Upper lobe of left lung (tissue), 6 donors: ENCODE measurements around the gene UBE3A. TPM values are rescaled to one million over a fixed set of nuclear protein-coding genes. Genes with fewer than 3 reads are reported as not detected.
A peak's percentile ranks its signal among the peaks of the same experiment; 100 is the strongest.

Experiments
- ATAC-seq, 2 donors: fragments of 200-7000 bp; cut with Tn5 transposase; one replicate each; pipeline ENCODE4 v1.9.1; 2022; ENCODE audit warnings: mild to moderate bottlenecking in 2 of 2, moderate library complexity in 2 of 2; ENCODE audit not compliant: low FRiP score in 2 of 2
- DNase-seq, 2 donors: peaks; one replicate each; pipeline ENCODE4 v3.0.0-alpha.2; 2019 to 2020
- H3K27ac ChIP-seq, 4 donors: fragments of 200-600 bp; sonication (generic); one replicate each; pipeline ENCODE4 v1.5.1; 2016 to 2019
- H3K27me3 ChIP-seq, 4 donors: fragments of 200-600 bp; sonication (generic); one replicate each; pipeline ENCODE4 v1.5.1; 2017 to 2019
- H3K36me3 ChIP-seq, 4 donors: fragments of 200-600 bp; sonication (generic); one replicate each; pipeline ENCODE4 v1.5.1; 2016 to 2019
- H3K4me1 ChIP-seq, 4 donors: fragments of 200-600 bp; sonication (generic); one replicate each; pipeline ENCODE4 v1.5.1; 2018 to 2019
- H3K4me3 ChIP-seq, 4 donors: fragments of 200-600 bp; sonication (generic); one replicate each; pipeline ENCODE4 v1.5.1; 2017 to 2019; ENCODE audit warnings: mild to moderate bottlenecking in 2 of 4, moderate library complexity in 1 of 4
- H3K9me3 ChIP-seq, 4 donors: fragments of 200-600 bp; sonication (generic); one replicate each; pipeline ENCODE4 v1.5.1; 2018 to 2019
- CTCF ChIP-seq, 6 experiments: fragments of 450-650 bp in 4 of 6; fragments of 200-600 bp in 2 of 6; sonication (generic) in 2 of 6; IDR thresholded peaks; one replicate each; pipeline ENCODE4 v1.5.1; 2016 to 2019; ENCODE audit warnings: antibody characterized with exemption in 6 of 6
- EP300 ChIP-seq, 4 donors: sonication (generic); formaldehyde crosslinking; IDR thresholded peaks; one replicate each; pipeline ENCODE4 v1.5.1; 2017; ENCODE audit warnings: antibody characterized with exemption in 4 of 4, control low read depth in 2 of 4
- POLR2A ChIP-seq, 4 donors: fragments of 450-650 bp; IDR thresholded peaks; one replicate each; pipeline ENCODE4 v1.5.1; 2016 to 2017; ENCODE audit warnings: antibody characterized with exemption in 4 of 4, mild to moderate bottlenecking in 2 of 4
- POLR2AphosphoS5 ChIP-seq, 2 donors: sonication (generic); formaldehyde crosslinking; IDR thresholded peaks; one replicate each; pipeline ENCODE4 v1.5.1; 2017; ENCODE audit warnings: antibody characterized with exemption in 2 of 2
- WGBS, 2 donors: methylation state at CpG; one replicate each; pipeline ENCODE4 v1.1.5; 2017 to 2018; 5-methylcytosine and 5-hydroxymethylcytosine counted together
- total RNA-seq, 6 donors: library from RNA; depleted of rRNA in 4 of 6; stranded (reverse); fragments of >200 nt in 4 of 6; gene quantifications; one replicate each; pipeline versions ENCODE4 v1.1.0 to v1.2.1, GENCODE V29; 2016 to 2021
- donor health status: DM: no; HTN: no; CAD: no; lungs with moderate emphysema.
- donor health status: DM: no; HTN: yes; CAD: no; lungs with severe emphysema.

UBE3A gene
- total RNA-seq, 6 donors from 2014 or later = 32.3 to 136 (median 87.8) TPM

GRCh38 chr15:25397100-25397499 is 41.7 kb downstream of the UBE3A start:
- Histone ChIP-seq H3K27ac (no peak overlapping the region), H3K4me3 (no peak overlapping the region), H3K36me3 (peaks cover 0 to 5% (median 4%) of the 10 kb centered on the region in 4 donors), H3K27me3 (no peaks in the 10 kb centered on the region), H3K4me1 (peaks cover 0 to 17% (median 3%) of the 10 kb centered on the region in 4 donors), H3K9me3 (peaks cover 0 to 13% (median 7%) of the 10 kb centered on the region in 4 donors)
- no peak for DNase-seq
- no peak for ATAC-seq
- TF ChIP-seq POLR2AphosphoS5 (IDR thresholded peaks at IDR 0.05) (no peak), POLR2A (IDR thresholded peaks at IDR 0.05) (no peak), EP300 (IDR thresholded peaks at IDR 0.05) (no peak), CTCF (IDR thresholded peaks at IDR 0.05) (no peak)

GRCh38 chr15:25394898-25395297 is 43.9 kb downstream of the UBE3A start:
- Histone ChIP-seq H3K36me3 (no peaks in the 10 kb centered on the region), H3K4me1 (peaks cover 0 to 17% (median 3%) of the 10 kb centered on the region in 4 donors), H3K4me3 (no peak overlapping the region), H3K27me3 (no peaks in the 10 kb centered on the region), H3K27ac (no peak overlapping the region), H3K9me3 (peaks cover 0 to 3% (median 0%) of the 10 kb centered on the region in 4 donors)
- WGBS, 2 donors = 63 to 76% methylated on average over 2 of the region's 2 CpGs
- no peak for ATAC-seq
- DNase-seq = no peak
- TF ChIP-seq POLR2AphosphoS5 (IDR thresholded peaks at IDR 0.05) (no peak), EP300 (IDR thresholded peaks at IDR 0.05) (no peak), POLR2A (IDR thresholded peaks at IDR 0.05) (no peak), CTCF (IDR thresholded peaks at IDR 0.05) (no peak)

- no peak for TF ChIP-seq CTCF (IDR thresholded peaks at IDR 0.05)
- Histone ChIP-seq H3K27me3 (no peaks in the 10 kb centered on the region), H3K27ac (no peak overlapping the region), H3K4me1 (peaks cover 0 to 17% (median 3%) of the 10 kb centered on the region in 4 donors), H3K4me3 (no peak overlapping the region), H3K9me3 (peaks cover 0 to 3% (median 0%) of the 10 kb centered on the region in 4 donors), H3K36me3 (no peaks in the 10 kb centered on the region)
- DNase-seq (no peak), ATAC-seq (no peak)
- WGBS, 2 donors = 95 to 99% methylated on average over 3 of the region's 3 CpGs
Measured at GRCh38 chr15:25392806-25393205, 46.0 kb downstream of the UBE3A start.

GRCh38 chr15:25391971-25392721 is 46.7 kb downstream of the UBE3A start:
- H3K27ac ChIP-seq = no peak overlapping the region
- no peak overlapping the region for H3K4me3 ChIP-seq
- peaks cover 0 to 2% (median 0%) of the 10 kb centered on the region in 4 donors for H3K36me3 ChIP-seq
- ATAC-seq (peak in 1 of 2 donors; percentile 92), DNase-seq (no peak)
- peaks cover 0 to 3% (median 0%) of the 10 kb centered on the region in 4 donors for H3K9me3 ChIP-seq
- WGBS, 2 donors = 85 to 91% methylated on average over 4 of the region's 4 CpGs
- no peaks in the 10 kb centered on the region for H3K27me3 ChIP-seq
- peaks cover 0 to 17% (median 1%) of the 10 kb centered on the region in 4 donors for H3K4me1 ChIP-seq
- TF ChIP-seq POLR2A (IDR thresholded peaks at IDR 0.05) (no peak), EP300 (IDR thresholded peaks at IDR 0.05) (no peak), POLR2AphosphoS5 (IDR thresholded peaks at IDR 0.05) (no peak), CTCF (IDR thresholded peaks at IDR 0.05) (no peak)

- ATAC-seq = no peak
- Histone ChIP-seq H3K4me1 (no peaks in the 10 kb centered on the region), H3K4me3 (no peak overlapping the region), H3K27me3 (no peaks in the 10 kb centered on the region), H3K9me3 (peaks cover 0 to 8% (median 4%) of the 10 kb centered on the region in 4 donors), H3K36me3 (peaks cover 0 to 3% (median 0%) of the 10 kb centered on the region in 4 donors), H3K27ac (no peak overlapping the region)
- DNase-seq = no peak
- TF ChIP-seq POLR2AphosphoS5 (IDR thresholded peaks at IDR 0.05) = no peak
- TF ChIP-seq EP300 (IDR thresholded peaks at IDR 0.05) = no peak
- no peak for TF ChIP-seq POLR2A (IDR thresholded peaks at IDR 0.05)
- TF ChIP-seq CTCF (IDR thresholded peaks at IDR 0.05) = no peak
Measured at GRCh38 chr15:25385986-25386385, 52.8 kb downstream of the UBE3A start.
